WI38 (cell line): ENCODE results near the gene RBMS3.

Experiments used
- H3K4me3 ChIP-seq: 2 replicates; pipeline ENCODE4 v1.5.1; 2011; ENCODE audit warnings: low read depth, mild to moderate bottlenecking, control low read depth, low read length
- TF ChIP-seq, protein P1 (sequence below): IDR thresholded peaks from 2 replicates; pipeline ENCODE4 v1.5.1; 2012; ENCODE audit warnings: low read depth, mild to moderate bottlenecking, control low read depth, low read length

Gene RBMS3

DNA sequence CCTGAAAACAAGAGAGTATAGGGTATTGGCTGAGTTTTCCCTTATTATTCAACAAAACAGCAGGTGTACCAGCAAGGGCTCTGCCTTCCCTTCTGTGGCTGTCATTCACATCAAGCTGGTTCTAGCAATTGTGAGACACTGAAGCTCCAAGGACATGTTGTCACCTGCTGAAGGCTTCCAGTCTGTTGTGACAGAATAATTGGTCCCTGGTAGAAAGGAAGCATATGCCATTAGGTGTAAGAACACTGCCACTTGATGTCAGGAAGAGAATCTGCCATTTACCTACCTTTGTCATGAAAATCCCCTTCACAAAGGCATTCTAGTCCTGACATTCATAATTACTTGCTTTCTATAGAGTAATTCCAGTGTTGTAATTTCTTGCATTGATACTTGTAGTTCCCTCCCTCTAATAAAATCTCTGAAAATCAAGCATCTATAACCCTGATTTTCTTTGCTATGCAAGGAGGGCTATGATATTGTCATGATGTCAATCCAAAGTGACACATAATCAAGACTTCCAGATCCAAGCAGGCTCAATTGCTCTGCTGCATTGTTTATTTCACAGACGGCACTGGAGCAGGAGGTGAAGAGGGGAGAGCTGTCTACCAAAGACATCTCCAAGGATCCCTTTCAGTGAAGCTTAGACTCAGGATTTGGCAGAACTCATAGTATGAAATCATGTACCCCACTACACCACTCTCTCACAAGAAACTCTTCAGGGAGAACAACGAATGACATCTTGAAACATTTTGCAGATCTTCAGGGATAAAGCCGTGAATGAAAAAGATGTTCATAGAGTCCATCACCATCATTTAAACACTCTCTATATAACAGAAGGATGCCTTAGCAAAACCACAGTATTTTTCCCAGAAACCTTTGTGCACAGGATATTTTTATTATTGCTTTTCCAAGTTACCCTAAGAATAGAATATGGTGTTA lies 425.3 kb downstream of the RBMS3 start:
- TF ChIP-seq, protein P1, sequence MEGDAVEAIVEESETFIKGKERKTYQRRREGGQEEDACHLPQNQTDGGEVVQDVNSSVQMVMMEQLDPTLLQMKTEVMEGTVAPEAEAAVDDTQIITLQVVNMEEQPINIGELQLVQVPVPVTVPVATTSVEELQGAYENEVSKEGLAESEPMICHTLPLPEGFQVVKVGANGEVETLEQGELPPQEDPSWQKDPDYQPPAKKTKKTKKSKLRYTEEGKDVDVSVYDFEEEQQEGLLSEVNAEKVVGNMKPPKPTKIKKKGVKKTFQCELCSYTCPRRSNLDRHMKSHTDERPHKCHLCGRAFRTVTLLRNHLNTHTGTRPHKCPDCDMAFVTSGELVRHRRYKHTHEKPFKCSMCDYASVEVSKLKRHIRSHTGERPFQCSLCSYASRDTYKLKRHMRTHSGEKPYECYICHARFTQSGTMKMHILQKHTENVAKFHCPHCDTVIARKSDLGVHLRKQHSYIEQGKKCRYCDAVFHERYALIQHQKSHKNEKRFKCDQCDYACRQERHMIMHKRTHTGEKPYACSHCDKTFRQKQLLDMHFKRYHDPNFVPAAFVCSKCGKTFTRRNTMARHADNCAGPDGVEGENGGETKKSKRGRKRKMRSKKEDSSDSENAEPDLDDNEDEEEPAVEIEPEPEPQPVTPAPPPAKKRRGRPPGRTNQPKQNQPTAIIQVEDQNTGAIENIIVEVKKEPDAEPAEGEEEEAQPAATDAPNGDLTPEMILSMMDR = no peak
- no peak overlapping the region for H3K4me3 ChIP-seq

- TF ChIP-seq, protein P1 = no peak
- no peak overlapping the region for H3K4me3 ChIP-seq
These were observed 428.0 kb downstream of the RBMS3 start for GRCh38 chr3:29708884-29709283.

- H3K4me3 ChIP-seq = no peak overlapping the region
- TF ChIP-seq, protein P1 = no peak
These were observed 430.4 kb downstream of the RBMS3 start for GRCh38 chr3:29711255-29711771.

DNA sequence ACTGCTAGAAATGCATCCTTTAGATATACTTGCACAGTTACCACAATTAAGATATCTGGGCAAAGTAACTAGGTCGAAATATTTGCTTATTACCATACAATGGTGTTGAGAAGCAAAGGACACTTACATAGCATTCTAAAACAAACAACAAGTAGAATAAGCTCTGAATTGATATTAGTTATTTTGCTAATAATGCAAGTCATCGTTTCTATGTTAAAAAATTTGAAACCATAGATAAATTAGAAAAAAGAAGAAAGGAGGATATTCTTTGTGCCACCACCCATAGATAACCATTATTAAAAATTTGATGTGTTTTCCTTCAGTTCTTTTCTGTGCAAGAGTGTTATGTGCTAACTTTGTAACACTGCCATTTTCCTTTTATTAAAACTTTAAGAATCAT lies 435.3 kb downstream of the RBMS3 start:
- no peak overlapping the region for H3K4me3 ChIP-seq
- TF ChIP-seq, protein P1 = no peak

DNA sequence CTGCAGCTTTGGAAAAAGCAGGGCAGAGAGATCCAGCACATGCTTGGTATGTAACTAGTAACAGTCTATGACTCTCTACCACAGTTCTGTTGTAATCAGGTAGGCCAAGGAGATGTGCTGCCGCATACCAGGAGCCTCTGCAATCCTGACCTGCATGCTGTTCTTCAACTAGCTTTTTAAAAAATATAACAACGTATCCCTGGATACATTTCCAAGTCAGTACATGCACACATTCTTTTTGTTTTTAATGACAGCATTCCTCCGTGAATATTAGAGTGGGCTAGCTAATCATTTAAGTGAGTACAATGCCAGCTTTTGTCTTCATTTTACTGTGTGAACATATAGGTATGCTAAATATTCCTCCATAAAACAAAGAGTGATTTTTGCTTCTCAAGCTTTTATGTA lies 437.8 kb downstream of the RBMS3 start:
- H3K4me3 ChIP-seq = no peak overlapping the region
- TF ChIP-seq, protein P1 = no peak

DNA sequence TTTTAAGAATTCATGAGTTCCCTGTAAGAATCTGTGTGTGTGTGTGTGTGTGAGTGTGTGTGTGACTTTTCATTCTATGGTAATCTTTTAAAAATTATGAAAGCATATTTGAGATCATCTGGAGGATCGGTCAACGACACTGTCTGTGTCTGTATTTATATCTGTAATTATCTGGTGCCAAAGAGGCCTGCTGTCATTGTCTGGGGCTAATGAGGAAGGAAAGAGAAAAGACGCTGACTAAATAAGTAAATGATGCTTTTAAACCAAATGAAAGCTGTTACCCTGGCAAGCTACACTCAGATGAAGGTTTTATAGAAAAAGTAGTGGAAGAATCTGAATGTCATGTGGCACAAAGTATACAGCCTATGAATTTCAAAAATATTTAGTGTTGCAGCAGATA lies 439.8 kb downstream of the RBMS3 start:
- TF ChIP-seq, protein P1 = no peak
- no peak overlapping the region for H3K4me3 ChIP-seq

DNA sequence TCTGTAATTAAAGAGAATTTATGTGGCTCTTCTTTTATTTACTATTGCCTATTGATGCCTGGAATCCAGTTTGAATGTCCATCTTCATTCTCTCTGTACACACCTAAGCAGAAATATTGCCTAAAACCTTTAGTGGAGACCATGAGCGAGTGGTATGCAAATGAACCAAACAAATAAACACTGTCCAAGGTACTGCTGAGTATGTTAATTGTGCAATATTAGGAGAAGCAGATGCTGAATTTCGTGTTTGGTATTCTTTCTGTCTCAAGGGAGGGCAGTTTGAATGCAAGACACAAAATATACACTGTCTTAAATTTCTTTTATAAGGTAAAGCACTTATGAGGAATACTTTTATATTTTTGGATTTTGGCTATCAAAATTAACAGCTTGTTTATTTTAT lies 440.9 kb downstream of the RBMS3 start:
- H3K4me3 ChIP-seq = no peak overlapping the region
- TF ChIP-seq, protein P1 = no peak
